ENCODE results near the gene SLC12A2.

Gene SLC12A2

GRCh38 chr5:128099944-128100343 is 16.4 kb downstream of the SLC12A2 start:
- no peak for DNase-seq

- DNase-seq = no peak
Measured at GRCh38 chr5:128100860-128101557, 17.4 kb downstream of the SLC12A2 start.

GRCh38 chr5:128101676-128102075 is 18.1 kb downstream of the SLC12A2 start:
- peak; percentile 72 for DNase-seq

- DNase-seq = no peak
Measured at GRCh38 chr5:128105203-128105602, 21.6 kb downstream of the SLC12A2 start.

GRCh38 chr5:128109138-128109537 is 25.6 kb downstream of the SLC12A2 start:
- DNase-seq = no peak

GRCh38 chr5:128109766-128110165 is 26.2 kb downstream of the SLC12A2 start:
- DNase-seq = no peak

- no peak for DNase-seq
Measured at GRCh38 chr5:128111818-128112448, 28.4 kb downstream of the SLC12A2 start.

- DNase-seq = no peak
Measured at GRCh38 chr5:128116445-128116844, 32.9 kb downstream of the SLC12A2 start.

GRCh38 chr5:128118214-128118613 is 34.6 kb downstream of the SLC12A2 start:
- DNase-seq = no peak

GRCh38 chr5:128121651-128122050 is 38.1 kb downstream of the SLC12A2 start:
- DNase-seq = no peak

GRCh38 chr5:128123936-128124335 is 40.4 kb downstream of the SLC12A2 start:
- no peak for DNase-seq

GRCh38 chr5:128126241-128126640 is 42.7 kb downstream of the SLC12A2 start:
- DNase-seq = no peak

- no peak for DNase-seq
Measured at GRCh38 chr5:128132499-128132898, 48.9 kb downstream of the SLC12A2 start.

GRCh38 chr5:128135286-128135685 is 51.7 kb downstream of the SLC12A2 start:
- no peak for DNase-seq

GRCh38 chr5:128143911-128144310 is 60.3 kb downstream of the SLC12A2 start:
- DNase-seq = no peak

GRCh38 chr5:128144491-128144890 is 60.9 kb downstream of the SLC12A2 start:
- DNase-seq = no peak

GRCh38 chr5:128146671-128147070 is 63.1 kb downstream of the SLC12A2 start:
- DNase-seq = peak; percentile 29

GRCh38 chr5:128154943-128155342 is 71.4 kb downstream of the SLC12A2 start:
- no peak for DNase-seq

- DNase-seq = no peak
Measured at GRCh38 chr5:128155776-128156175, 72.2 kb downstream of the SLC12A2 start.

GRCh38 chr5:128156521-128156920 is 73.0 kb downstream of the SLC12A2 start:
- no peak for DNase-seq

GRCh38 chr5:128158342-128158741 is 74.8 kb downstream of the SLC12A2 start:
- no peak for DNase-seq

GRCh38 chr5:128163991-128164390 is 80.4 kb downstream of the SLC12A2 start:
- DNase-seq = no peak

- no peak for DNase-seq
Measured at GRCh38 chr5:128169401-128170017, 85.9 kb downstream of the SLC12A2 start.

GRCh38 chr5:128172102-128172501 is 88.5 kb downstream of the SLC12A2 start:
- no peak for DNase-seq

Measured in hematopoietic multipotent progenitor cell treated with erythropoietin and hydrocortisone succinate and interleukin-3 and kit ligand, for 6 days (in vitro differentiated cells).